ENCODE results near the gene PHF5A. TPM values are rescaled to one million over a fixed set of nuclear protein-coding genes. Genes with fewer than 3 reads are reported as not detected.

The PHF5A gene
- total and polyA plus RNA-seq, 2 of the 8 experiments (the other 6 are each of a cell fraction or from before 2014, with no cell fraction given): 119 to 135 TPM

DNA sequence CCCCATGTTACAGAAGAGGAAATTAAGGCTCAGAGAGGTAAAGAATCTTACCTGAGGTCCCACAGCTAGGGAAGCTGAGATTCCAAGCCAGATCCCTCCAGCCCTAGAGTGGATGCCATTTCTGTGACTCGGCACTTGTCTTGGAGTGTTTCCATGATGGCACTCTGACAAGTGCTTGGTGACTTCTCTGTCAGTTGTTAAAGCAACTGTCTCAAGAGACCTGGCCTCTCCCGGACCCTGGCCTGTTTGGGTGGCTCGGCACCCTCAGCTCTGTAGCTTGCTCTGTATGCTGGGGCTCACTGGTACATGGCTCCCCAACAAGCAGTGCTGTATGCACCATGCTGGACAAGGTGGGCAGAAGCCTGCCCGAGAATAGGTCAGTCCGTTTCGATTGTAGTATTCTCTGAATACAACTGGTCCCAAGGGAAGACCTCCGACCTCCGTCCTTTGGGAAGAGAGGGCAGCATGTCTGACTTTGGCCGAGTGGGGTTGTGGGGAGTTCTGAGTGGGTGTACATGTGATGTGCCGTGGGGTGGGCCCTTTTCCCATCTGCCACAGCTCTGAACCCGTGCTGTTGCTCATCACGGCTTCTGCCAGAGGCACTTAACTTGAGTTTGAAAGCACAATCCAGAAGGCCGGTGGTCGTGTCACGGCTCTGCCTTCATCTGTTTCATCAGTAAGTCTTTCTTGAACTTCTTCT lies 12.8 kb upstream of the PHF5A start (continued):
- TF ChIP-seq, protein P1, sequence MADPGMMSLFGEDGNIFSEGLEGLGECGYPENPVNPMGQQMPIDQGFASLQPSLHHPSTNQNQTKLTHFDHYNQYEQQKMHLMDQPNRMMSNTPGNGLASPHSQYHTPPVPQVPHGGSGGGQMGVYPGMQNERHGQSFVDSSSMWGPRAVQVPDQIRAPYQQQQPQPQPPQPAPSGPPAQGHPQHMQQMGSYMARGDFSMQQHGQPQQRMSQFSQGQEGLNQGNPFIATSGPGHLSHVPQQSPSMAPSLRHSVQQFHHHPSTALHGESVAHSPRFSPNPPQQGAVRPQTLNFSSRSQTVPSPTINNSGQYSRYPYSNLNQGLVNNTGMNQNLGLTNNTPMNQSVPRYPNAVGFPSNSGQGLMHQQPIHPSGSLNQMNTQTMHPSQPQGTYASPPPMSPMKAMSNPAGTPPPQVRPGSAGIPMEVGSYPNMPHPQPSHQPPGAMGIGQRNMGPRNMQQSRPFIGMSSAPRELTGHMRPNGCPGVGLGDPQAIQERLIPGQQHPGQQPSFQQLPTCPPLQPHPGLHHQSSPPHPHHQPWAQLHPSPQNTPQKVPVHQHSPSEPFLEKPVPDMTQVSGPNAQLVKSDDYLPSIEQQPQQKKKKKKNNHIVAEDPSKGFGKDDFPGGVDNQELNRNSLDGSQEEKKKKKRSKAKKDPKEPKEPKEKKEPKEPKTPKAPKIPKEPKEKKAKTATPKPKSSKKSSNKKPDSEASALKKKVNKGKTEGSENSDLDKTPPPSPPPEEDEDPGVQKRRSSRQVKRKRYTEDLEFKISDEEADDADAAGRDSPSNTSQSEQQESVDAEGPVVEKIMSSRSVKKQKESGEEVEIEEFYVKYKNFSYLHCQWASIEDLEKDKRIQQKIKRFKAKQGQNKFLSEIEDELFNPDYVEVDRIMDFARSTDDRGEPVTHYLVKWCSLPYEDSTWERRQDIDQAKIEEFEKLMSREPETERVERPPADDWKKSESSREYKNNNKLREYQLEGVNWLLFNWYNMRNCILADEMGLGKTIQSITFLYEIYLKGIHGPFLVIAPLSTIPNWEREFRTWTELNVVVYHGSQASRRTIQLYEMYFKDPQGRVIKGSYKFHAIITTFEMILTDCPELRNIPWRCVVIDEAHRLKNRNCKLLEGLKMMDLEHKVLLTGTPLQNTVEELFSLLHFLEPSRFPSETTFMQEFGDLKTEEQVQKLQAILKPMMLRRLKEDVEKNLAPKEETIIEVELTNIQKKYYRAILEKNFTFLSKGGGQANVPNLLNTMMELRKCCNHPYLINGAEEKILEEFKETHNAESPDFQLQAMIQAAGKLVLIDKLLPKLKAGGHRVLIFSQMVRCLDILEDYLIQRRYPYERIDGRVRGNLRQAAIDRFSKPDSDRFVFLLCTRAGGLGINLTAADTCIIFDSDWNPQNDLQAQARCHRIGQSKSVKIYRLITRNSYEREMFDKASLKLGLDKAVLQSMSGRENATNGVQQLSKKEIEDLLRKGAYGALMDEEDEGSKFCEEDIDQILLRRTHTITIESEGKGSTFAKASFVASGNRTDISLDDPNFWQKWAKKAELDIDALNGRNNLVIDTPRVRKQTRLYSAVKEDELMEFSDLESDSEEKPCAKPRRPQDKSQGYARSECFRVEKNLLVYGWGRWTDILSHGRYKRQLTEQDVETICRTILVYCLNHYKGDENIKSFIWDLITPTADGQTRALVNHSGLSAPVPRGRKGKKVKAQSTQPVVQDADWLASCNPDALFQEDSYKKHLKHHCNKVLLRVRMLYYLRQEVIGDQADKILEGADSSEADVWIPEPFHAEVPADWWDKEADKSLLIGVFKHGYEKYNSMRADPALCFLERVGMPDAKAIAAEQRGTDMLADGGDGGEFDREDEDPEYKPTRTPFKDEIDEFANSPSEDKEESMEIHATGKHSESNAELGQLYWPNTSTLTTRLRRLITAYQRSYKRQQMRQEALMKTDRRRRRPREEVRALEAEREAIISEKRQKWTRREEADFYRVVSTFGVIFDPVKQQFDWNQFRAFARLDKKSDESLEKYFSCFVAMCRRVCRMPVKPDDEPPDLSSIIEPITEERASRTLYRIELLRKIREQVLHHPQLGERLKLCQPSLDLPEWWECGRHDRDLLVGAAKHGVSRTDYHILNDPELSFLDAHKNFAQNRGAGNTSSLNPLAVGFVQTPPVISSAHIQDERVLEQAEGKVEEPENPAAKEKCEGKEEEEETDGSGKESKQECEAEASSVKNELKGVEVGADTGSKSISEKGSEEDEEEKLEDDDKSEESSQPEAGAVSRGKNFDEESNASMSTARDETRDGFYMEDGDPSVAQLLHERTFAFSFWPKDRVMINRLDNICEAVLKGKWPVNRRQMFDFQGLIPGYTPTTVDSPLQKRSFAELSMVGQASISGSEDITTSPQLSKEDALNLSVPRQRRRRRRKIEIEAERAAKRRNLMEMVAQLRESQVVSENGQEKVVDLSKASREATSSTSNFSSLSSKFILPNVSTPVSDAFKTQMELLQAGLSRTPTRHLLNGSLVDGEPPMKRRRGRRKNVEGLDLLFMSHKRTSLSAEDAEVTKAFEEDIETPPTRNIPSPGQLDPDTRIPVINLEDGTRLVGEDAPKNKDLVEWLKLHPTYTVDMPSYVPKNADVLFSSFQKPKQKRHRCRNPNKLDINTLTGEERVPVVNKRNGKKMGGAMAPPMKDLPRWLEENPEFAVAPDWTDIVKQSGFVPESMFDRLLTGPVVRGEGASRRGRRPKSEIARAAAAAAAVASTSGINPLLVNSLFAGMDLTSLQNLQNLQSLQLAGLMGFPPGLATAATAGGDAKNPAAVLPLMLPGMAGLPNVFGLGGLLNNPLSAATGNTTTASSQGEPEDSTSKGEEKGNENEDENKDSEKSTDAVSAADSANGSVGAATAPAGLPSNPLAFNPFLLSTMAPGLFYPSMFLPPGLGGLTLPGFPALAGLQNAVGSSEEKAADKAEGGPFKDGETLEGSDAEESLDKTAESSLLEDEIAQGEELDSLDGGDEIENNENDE (IDR thresholded peaks at IDR 0.05; ENCODE audit: insufficient replicate concordance, low read length): no peak
- TF ChIP-seq CHD2 (IDR thresholded peaks at IDR 0.05; ENCODE audit: low read length) (no peak), CHD1 (IDR thresholded peaks at IDR 0.05; ENCODE audit: low read depth, low read length) (no peak), EGR1 (IDR thresholded peaks at IDR 0.05; ENCODE audit: borderline replicate concordance, low read depth, low read length) (no peak), JUN (IDR thresholded peaks at IDR 0.05; ENCODE audit: low read depth, low read length) (no peak), SP4 (IDR thresholded peaks at IDR 0.05; ENCODE audit: low read length) (no peak), USF2 (IDR thresholded peaks at IDR 0.05; ENCODE audit: low read length) (no peak), TEAD4 (IDR thresholded peaks at IDR 0.05; ENCODE audit: low read depth, low read length) (no peak), CTBP2 (IDR thresholded peaks at IDR 0.05; ENCODE audit: borderline replicate concordance, insufficient read depth, insufficient read length, low read length) (no peak), GTF2F1 (IDR thresholded peaks at IDR 0.05; ENCODE audit: borderline replicate concordance, low read depth, low read length) (no peak)

Data from H1 (cell line).